ENCODE results near the gene RNF135.
"Not testable (repeated sequence)": the region's sequence is repeated elsewhere in the genome, so short reads cannot be mapped to it uniquely, and the experiment has no call there.

RNF135 gene

DNA sequence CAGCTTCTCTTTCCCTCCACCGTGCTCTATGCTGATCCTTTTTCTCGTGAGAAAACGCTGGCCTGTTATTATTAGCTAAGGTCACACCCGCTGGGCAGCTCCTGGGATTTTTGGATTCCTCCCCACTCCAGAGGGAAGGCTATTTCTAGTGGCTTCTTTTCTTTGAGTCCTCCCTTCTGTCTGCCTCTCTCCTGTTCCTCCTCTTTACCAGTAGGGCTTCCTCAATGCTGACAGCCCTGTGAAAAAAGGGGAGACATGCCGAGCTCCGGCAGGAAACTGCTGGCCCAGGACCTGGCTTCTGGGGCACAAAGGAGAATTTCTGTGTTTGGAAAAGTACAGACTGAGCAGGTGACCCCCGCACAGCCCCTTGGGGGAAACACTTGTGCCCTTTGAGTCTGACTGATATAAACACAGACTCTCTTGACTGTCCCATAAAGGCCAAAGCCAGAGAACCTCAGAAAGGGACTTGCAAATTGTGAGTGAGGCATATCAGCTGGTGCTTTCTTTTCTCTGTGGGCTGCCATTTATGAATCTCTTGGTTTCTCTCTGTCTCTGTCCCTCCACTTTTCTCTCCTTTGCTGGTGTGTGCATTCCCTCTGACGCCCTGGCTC is 14.0 kb upstream of the RNF135 start:
- DNase-seq: no peak

DNA sequence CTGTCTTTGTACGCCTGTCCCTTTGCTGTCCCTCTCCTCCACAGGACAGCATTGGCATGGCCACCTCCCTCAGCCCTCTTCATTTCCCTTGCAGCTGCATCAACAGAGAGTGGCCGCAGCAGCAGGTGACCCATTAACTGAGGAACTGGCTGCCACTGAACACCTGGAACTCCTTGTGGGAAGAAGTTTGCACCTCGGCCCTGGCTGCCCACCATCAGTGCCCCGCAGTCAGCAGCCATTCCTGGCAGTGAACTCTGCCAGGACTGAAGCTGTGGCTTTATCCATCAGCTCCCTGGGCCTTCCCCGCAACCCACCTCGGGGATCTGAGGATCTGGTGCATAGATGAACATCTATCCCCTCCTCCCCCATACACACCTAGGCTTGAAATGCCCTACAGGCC is 13.1 kb upstream of the RNF135 start:
- DNase-seq: no peak

DNA sequence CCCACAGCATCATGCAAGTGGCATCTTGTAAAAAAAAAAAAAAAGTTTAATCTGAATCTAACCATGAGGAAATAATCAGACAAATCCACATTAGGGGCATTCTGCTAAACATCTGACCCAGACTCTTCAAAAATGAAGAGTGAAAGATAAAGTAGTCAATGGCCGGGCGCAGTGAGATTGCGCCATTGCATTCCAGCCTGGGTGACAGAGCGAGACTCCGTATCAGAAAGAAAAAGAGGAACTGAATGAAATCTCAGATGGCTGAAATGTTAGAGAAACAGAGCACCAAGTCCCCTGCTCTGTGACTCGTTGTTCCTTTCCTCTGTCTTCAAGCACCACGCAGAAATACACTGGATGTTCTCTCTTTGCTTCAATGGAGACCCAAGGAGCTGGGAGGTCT is 12.7 kb upstream of the RNF135 start:
- DNase-seq: no peak

DNA sequence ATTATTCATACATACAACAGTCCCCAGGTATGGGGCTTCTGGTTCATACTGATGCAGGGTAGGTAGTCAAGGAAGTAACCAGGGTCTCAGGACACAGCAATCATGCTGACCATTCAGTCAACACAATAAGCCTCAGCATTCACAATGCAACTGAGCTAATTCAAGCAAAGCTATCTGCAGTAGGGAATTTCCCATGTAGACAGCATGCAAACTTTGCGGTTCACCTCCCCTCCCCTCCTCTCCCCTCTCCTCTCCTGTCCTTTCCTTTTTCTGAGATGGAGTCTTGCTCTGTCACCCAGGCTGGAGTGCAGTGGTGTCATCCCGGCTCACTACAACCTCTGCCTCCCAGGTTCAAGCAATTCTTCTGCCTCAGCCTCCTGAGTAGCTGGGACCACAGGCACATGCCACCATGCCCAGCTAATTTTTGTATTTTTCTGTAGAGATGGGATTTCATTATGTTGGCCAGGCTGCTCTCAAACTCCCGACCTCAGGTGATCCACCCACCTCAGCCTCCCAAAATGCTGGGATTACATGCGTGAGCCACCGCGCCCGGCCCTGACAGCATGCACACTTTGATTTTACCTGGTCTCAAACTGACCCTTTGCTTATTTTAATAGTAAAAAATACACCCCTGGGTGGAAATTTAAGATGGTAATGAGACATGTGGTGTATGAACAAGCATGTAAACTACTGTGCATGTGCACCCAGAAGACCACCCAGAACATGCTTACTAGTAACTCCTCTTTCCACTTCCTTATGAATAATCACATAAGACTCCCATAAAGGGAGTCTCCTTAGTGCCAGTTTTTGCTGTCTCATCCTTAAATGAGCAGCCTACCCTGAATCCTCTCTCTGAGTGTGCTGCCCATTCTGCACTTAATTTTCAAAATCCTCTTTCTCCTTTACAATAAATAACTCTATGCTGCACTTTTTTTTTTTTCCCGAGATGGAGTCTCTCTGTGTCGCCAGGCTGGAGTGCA is 9.3 kb upstream of the RNF135 start:
- no peak for DNase-seq

DNA sequence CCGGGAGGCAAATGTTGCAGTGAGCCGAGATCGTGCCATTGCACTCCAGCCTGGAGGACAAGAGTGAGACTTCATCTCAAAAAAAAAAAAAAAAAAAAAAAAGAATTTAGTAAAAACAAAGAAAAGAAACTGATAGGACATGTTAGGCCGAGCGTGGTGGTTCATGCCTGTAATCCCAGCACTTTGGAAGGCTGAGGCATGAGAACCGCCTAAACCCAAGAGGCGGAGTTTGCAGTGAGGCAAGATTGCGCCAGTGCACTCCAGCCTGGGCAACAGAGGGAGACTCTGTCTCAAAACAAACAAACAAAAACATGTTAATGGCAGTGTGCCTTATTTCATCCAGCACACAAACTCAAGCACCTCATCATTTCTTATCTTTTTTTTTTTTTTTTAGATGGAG is 6.5 kb upstream of the RNF135 start:
- not testable (repeated sequence) for DNase-seq

DNA sequence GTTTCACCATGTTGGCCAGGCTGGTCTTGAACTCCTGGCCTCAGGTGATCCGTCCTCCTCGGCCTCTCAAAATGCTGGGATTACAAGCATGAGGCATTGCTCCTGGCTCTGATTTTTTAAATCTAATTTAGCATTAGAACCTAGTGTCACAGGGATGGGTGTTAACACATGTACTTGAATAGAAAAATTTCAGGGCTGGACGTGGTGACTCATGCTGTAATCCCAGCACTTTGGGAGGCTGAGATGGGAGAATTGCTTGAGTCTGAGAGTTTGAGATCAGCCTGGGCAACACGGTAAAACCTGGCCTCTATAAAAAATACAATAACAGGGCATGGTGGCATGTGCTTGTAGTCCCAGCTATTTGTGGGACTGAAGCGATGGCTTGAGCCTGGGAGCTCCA is 6.0 kb upstream of the RNF135 start:
- DNase-seq: no peak

DNA sequence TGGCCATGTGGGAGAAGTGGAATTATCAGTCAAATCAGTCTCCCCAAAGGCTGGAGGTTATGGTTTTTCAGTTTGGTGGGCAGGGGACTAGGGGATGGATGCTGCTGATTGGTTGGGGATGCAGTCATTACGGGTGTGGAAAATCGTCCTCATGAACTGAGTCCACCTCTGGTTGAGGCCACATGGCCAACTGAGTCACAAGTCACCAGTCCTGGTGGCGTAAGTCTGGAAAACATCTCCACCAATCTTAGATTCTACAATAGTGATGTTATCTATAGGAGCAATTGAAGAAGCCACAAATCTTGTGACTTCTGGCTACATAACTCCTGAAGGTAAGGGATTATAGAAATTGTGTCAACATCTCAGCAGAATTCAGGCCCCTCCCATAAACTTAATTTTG is 5.2 kb upstream of the RNF135 start:
- DNase-seq: no peak

DNA sequence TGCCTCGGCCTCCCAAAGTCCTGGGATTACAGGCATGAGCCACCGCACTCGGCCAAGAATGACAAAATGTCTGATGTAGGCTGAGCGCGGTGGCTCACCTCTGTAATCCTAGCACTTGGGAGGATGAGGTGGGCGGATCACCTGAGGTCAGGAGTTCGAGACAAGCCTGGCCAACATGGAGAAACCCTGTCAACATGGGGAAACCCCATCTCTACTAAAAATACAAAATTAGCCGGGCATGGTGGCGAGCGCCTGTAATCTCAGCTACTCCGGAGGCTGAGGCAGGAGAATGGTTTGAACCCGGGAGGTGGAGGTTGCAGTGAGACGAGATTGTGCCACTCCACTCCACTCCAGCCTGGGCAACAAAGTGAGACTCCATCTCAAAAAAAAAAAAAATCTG is 2.9 kb upstream of the RNF135 start:
- DNase-seq: not testable (repeated sequence)

DNA sequence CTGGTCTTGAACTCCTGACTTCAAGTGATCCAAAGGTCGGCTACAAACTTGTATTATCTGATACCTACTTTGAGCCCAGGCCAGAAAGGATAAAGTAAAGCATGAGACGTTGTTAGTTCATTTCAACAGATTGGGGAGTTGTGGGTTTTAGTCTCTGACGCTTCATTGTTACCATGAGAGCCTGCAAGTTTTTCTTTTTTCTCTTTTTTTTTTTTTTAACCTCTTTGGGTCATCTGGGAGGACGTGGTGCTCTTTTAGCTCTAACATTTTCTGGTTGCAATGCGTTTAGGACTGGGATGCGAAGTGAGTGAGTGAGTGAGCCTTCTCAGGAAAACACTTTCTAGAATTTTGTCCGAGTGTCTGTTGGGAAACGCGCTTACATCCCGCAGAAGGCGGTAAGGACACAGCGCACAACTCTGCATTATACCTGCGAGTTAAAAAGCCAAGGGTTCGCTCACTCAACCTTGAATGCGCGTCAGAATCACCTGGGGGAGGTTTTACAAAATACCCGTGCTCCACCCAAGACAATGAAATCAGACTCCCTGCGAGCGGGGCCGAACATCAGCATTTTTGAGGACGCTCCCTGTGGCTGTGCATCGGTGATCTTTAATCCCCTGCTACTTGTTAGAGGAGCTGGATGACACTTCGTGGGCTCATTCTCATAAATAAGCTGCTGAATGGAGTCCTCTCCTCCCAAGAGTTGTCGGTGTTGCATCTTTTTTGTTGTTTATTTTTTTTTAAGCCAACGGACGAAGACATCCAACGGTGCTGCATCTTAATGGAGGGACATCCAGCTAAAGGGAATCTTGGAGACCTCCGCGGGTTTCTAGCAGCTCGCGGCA is 629 bp upstream of the RNF135 start:
- DNase-seq: no peak

DNA sequence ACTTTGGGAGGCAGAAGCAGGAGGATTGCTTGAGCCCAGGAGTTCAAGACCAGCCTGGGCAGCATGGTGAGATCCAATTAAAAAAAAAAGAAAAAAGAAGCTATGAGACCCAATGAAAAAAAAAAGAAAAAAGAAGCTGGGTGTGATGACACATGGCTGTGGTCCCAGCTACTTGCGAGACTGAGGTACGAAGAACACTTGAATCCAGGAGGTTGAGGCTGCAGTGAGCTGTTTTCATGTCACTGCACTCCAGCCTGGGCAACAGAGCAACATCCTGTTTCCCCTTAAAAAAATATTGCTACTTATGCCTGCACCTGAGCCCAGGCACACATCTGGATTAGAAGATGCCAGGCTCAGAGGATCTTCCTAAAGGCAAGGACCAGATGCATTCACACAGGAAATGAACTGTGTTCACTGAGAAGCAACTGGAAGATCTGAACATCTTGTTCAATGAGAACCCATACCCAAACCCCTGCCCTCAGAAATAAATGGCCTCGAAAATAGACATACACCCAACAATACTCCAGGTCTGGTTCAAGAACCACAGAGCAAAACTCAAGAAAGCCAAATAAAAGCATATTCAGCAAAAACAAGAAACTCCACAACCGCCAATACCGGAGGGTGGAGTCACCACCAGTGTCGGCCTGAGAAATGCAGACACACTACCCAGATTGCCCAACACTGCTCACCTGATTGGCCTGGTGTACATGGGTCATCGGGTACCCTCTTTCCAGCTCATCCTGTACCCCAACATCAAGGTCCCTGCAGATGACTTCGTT is 4.4 kb downstream of the RNF135 start:
- DNase-seq: no peak

DNA sequence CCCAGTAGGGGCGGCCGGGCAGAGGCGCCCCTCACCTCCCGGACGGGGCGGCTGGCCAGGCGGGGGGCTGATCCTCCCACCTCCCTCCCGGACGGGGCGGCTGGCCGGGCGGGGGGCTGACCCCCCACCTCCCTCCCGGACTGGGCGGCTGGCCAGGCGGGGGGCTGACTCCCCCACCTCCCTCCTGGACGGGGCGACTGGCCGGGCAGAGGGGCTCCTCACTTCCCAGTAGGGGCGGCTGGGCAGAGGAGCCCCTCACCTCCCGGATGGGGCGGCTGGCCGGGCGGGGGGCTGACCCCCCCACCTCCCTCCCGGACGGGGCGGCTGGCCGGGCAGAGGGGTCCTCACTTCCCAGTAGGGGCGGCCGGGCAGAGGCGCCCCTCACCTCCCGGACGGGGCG is 9.1 kb downstream of the RNF135 start:
- DNase-seq: not testable (repeated sequence)

DNA sequence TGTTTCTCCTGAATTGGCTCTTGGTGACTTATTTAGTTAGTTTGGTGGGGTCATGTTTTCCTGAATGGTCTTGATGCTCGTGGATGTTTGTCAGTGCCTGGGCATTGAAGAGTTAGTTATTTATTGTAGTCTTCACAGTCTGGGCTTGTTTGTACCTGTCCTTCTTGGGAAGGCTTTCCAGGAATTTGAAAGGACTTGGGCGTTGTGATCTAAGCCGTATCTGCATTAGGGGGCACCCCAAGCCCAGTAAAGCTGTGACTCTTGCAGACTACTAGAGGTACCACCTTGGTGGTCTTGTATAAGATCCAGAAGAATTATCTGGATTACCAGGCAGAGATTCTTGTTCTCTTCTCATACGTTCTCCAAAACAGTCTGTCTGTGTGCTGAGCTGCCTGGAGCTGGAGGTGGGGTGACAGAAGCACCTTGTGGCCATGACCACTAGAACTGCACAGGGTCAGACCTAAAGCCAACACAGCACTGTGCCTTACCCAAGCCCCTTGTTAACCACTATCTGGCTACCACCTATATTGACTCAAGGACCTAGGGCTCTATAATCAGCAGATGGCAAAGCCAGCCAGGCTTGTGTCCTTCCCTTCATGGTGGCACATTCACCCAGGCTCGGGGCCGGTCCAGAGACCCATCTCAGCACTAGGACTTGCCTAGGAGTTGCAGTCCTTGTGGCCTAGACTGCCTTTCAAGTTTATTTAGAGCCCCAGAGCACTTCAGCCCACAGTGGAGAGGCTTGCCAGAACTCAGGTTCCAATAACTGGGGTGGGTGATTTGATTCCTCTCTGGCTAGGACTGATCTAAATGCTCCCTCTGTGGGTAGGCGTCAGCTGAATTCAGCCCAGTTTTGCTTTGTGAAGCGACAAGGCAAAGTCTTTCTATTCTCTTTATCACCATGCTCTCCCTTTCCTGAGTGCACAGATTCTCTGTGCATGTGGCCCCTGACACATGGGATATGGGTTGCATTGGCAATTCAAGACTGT is 11.0 kb downstream of the RNF135 start:
- no peak for DNase-seq

DNA sequence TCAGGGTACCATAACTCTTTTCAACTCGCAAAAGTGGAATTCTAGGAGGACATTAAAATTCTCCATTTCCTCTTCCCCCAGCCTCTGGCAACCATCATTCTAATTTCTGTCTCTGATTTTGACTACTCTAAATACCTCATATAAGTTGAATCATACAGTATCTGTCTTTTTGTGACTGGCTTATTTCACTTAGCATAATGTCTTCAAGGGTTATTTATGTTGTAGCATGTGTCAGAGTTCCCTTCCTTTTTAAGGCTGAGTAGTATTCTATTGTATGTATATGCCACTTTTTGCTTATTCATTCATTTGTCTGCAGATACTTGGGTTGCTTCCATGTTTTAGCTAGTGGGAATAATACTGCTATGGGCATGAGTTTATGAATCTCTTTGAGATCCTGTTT is 12.0 kb downstream of the RNF135 start:
- DNase-seq: no peak

DNA sequence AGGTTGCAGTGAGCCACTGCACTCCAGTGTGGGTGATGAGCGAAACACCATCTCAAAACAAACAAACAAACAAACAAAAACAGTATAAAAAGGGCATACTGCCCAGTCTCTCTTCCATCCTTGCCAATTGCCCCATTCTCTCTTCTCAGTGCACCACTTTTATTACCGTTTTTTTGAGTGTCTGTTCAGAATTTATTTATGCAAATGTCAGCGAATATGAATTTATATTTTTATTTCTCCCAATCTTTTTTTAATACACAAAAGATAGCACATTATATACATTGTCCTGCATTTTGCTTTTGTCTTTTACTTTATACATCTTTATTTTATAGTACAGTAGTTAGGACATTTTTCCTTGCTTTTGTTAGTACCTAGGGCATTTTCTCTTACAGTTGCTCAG is 19.6 kb downstream of the RNF135 start:
- no peak for DNase-seq

DNA sequence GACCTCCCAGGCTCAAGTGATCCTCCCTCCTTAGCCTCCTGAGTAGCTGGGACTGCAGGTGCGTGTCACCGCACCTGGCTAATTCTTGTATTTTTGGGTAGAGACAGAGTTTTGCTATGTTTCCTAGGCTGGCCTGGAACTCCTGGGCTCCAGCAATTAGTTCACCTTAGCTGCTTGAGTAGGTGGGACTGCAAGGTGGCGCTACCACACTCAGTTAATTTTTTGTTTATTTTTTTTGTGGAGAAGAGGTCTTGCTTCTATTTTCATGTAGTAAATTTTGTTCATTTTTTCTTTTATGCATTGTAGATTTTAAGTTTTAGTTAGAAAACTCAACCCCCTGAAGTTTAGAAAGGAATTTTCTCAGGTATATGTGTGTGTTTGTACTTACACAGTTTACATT is 21.7 kb downstream of the RNF135 start:
- DNase-seq: no peak

DNA sequence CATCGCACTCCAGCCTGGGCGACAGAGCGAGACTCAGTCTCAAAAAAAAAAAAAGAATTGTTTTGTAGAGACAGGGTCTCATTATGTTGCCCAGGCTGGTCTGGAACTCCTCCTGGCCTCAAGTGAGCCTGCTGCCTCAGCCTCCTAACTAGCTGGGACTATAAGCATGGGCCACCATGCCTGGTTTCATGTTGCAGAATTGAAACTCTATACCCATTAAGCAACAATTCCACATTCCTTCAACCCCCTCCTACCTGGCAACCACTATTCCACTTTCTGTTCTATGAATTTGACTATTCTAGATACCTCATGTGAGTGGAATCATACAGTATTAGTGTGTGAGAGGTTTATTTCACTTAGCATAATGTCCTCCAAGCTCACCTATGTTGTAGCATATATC is 24.5 kb downstream of the RNF135 start:
- no peak for DNase-seq

DNA sequence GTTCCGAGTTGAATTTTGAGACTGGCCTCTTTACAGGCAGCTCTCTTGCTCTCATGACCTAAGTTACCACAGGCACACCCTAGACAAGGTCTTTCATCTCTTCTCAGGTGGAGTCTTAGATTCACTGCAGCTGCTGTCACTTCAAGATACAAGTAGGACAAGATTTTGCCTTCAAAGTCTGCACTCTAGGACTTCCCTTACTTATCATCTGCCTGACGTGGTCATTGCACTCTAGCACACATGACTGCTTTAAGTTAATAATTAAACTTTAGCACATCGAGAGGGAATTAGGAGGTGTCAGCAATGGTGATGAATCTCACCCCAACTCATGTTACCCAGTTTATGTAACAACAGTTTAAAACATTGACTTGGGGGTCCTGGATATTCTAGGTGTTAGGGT is 25.6 kb downstream of the RNF135 start:
- DNase-seq: no peak

DNA sequence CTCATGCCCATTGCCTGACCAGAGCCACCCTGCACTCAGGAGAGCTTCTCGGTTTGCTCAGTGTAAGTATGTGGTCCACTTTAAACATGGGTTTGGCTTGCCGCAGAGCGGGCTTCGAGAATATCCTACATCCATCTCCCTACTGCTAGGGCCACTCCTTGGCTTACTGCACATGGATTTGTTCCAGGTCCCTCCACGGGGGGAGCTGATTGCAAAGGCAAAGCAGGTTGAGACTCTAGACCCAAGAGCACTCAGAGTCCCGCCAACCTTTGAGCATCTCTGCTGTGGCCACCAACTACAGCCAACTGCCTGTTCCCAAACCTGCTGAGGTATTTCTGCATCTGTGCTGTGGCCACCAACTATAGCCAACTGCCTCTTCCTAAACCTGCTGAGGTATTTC is 26.4 kb downstream of the RNF135 start:
- no peak for DNase-seq

DNA sequence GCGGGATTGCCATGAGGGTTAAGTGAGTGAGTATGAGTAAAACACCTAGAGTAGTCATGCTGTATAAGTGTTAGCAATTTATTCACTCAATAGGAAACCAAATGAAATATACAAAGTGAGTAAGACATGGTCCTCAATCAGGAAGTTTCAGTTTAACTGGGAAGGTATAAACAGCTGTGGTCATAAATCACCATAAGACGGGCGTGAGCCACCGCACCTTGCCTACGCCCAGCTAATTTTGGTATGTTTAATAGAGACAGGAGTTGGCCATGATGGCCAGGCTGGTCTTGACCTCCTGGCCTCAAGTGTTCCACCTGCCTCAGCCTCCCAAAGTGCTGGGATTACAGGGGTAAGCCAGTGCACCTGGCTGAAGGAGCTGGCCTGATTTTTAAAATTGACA is 27.0 kb downstream of the RNF135 start:
- DNase-seq: no peak

DNA sequence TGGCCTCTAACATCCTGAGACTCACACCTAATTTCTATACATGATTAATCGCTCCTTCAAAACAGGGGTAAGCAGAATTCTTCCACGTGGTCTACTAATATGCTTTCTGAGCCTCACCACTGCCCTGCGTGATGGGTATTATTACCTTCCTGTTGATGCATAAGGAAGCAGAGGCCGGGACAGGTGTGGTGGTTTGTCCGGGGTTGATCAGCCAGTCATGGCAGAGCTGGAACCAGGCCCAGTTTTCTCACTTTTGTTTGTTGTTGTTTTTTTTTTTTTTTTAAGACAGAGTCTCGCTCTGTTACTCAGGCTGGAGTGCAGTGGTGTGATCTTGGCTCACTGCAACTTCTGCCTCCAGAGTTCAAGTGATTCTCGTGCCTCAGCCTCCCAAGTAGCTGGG is 31.2 kb downstream of the RNF135 start:
- DNase-seq: no peak

DNA sequence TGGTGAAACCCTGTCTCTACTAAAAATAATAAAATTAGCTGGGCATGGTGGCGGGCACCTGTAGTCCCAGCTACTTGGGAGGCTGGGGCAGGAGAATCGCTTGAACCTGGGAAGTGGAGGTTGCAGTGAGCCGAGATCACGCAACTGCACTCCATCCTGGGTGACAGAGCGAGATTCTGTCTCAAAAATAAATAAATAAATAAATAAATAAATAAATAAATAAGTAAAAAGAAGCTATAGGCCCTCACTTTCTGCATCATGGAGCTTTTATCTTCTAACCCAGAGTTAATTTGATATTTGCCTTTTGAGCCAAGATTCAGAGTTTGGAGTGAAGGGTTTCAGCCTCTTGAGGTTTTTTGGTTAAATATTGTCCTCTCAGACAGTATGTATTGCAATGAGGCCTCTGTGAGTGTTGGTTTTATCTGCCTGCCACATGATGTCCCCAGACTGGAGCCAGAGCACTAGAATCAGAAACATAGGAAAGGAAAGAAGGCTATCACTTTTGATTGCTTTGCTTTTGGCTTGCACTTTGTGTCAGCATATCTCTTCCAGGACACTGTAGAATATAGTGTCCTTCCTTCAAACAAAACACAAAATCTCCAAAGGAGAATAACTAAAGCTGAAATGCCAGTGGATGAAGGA is 32.5 kb downstream of the RNF135 start:
- DNase-seq: no peak
